A673 (cell line): ENCODE data around the gene TRMT11. TPM values are rescaled to one million over a fixed set of nuclear protein-coding genes. Genes with fewer than 3 reads are reported as not detected.

Experiments used
- BruUV-seq: library from RNA; stranded (reverse); fragments of 400-500 nt; replicated peaks from 2 replicates; lab custom pipeline; 2021; lab: Mats Ljungman, UMichigan
- CTCF ChIA-PET: fragments of 300-600 bp; sonication (Branson Sonifier 250); formaldehyde crosslinking; loops from one replicate; lab custom pipeline; 2022; ENCODE audit warnings: antibody characterized with exemption; lab: Charles Lee
- POLR2A ChIA-PET: fragments of 300-600 bp; sonication (Branson Sonifier 250); formaldehyde crosslinking; loops from one replicate; lab custom pipeline; 2022; ENCODE audit warnings: antibody characterized with exemption; ENCODE audit not compliant: low non-redundant PET; lab: Charles Lee
- DNase-seq: peaks from one replicate; pipeline ENCODE4 v3.0.0-alpha.2; 2015; ENCODE audit warnings: low spot score
- H3K27ac ChIP-seq: fragments of 200-600 bp; sonication (generic); 2 replicates; pipeline ENCODE4 v1.5.1; 2016; ENCODE audit warnings: mixed run types, low read depth, mild to moderate bottlenecking, mixed read lengths, antibody characterized with exemption, low read length; ENCODE audit not compliant: poor library complexity, severe bottlenecking
- H3K27me3 ChIP-seq: fragments of 200-600 bp; sonication (generic); replicated peaks from 2 replicates; pipeline ENCODE4 v1.6.1; 2017; ENCODE audit warnings: mixed run types, low read depth, mild to moderate bottlenecking, mixed read lengths, antibody characterized with exemption, low read length; ENCODE audit not compliant: insufficient read depth, poor library complexity
- H3K36me3 ChIP-seq: fragments of 200-600 bp; sonication (generic); 2 replicates; pipeline ENCODE4 v1.6.1; 2016; ENCODE audit warnings: mixed run types, mild to moderate bottlenecking, mixed read lengths, antibody characterized with exemption, low read length; ENCODE audit not compliant: insufficient read depth, poor library complexity, severe bottlenecking
- H3K4me1 ChIP-seq: fragments of 200-600 bp; sonication (generic); 2 replicates; pipeline ENCODE4 v1.6.1; 2017; ENCODE audit warnings: mixed run types, mild to moderate bottlenecking, mixed read lengths, antibody characterized with exemption, low read length; ENCODE audit not compliant: insufficient read depth, poor library complexity, severe bottlenecking
- H3K4me3 ChIP-seq: fragments of 200-600 bp; sonication (generic); 2 replicates; pipeline ENCODE4 v1.5.1; 2016; ENCODE audit warnings: low read depth, mixed run types, mild to moderate bottlenecking, mixed read lengths, low read length; ENCODE audit not compliant: poor library complexity, severe bottlenecking
- H3K9me3 ChIP-seq: fragments of 200-600 bp; sonication (generic); 2 replicates; pipeline ENCODE4 v1.6.1; 2016; ENCODE audit warnings: mixed run types, low read depth, mild to moderate bottlenecking, mixed read lengths, antibody characterized with exemption, low read length; ENCODE audit not compliant: poor library complexity, severe bottlenecking
- CTCF ChIP-seq: fragments of 300-800, 200-600 bp; sonication (generic); conservative IDR thresholded peaks from 2 replicates; pipeline ENCODE4 v1.5.1; 2017; ENCODE audit warnings: low read depth, mild to moderate bottlenecking, antibody characterized with exemption, low read length, moderate library complexity, mixed read lengths
- EZH2 ChIP-seq: fragments of 200-600 bp; sonication (generic); IDR thresholded peaks from 2 replicates; pipeline ENCODE4 v1.6.1; 2017; ENCODE audit warnings: borderline replicate concordance, low read depth, mild to moderate bottlenecking, mixed read lengths, antibody characterized with exemption, low read length; ENCODE audit not compliant: poor library complexity, severe bottlenecking
- intact Hi-C: fragments of 100-400 bp; cut with micrococcal nuclease; formaldehyde crosslinking; loops from one replicate; pipeline ENCODE4 v1.10.0; 2022; ENCODE audit not compliant: unreplicated experiment
- total RNA-seq: library from RNA; stranded (reverse); gene quantifications from 2 replicates; pipeline ENCODE4 v1.2.3, GENCODE V29; 2021

TRMT11 gene
- total RNA-seq, 1 experiment from 2014 or later, result 29.1 TPM

- no peak for DNase-seq
- Histone ChIP-seq H3K27ac (no peak overlapping the region), H3K4me3 (no peak overlapping the region), H3K27me3 (no peaks in the 10 kb centered on the region), H3K9me3 (no peaks in the 10 kb centered on the region), H3K36me3 (no peaks in the 10 kb centered on the region), H3K4me1 (no peaks in the 10 kb centered on the region)
- intact Hi-C loops, result no loop called here
- BruUV-seq, result no TSS peak
- CTCF ChIA-PET, result no interaction called here
- POLR2A ChIA-PET, result no interaction called here
- TF ChIP-seq CTCF (no peak), EZH2 (no peak)
Measured at GRCh38 chr6:126075335-126076071, 89.2 kb downstream of the TRMT11 start.

- intact Hi-C loops, result no loop called here
- DNase-seq, result no peak
- POLR2A ChIA-PET, result no interaction called here
- TF ChIP-seq CTCF (no peak), EZH2 (no peak)
- Histone ChIP-seq H3K27me3 (no peaks in the 10 kb centered on the region), H3K9me3 (no peaks in the 10 kb centered on the region), H3K27ac (no peak overlapping the region), H3K4me3 (no peak overlapping the region), H3K36me3 (no peaks in the 10 kb centered on the region), H3K4me1 (no peaks in the 10 kb centered on the region)
- CTCF ChIA-PET, result no interaction called here
- no TSS peak for BruUV-seq
Measured at GRCh38 chr6:126076992-126077664, 90.8 kb downstream of the TRMT11 start.

GRCh38 chr6:126077810-126078776 is 91.8 kb downstream of the TRMT11 start:
- H3K4me1 ChIP-seq, result no peaks in the 10 kb centered on the region
- ChIA-PET POLR2A (no interaction called here), CTCF (no interaction called here)
- no peaks in the 10 kb centered on the region for H3K36me3 ChIP-seq
- H3K9me3 ChIP-seq, result no peaks in the 10 kb centered on the region
- DNase-seq, result no peak
- no peaks in the 10 kb centered on the region for H3K27me3 ChIP-seq
- intact Hi-C loops, result no loop called here
- TF ChIP-seq CTCF, result no peak
- TF ChIP-seq EZH2, result no peak
- no peak overlapping the region for H3K27ac ChIP-seq
- no TSS peak for BruUV-seq
- H3K4me3 ChIP-seq, result no peak overlapping the region
